MM.1S (cell line): ENCODE data around the gene PTGIR.

ENCODE experiments used
- CTCF ChIP-seq: fragments of 300-600 bp; sonication (generic); IDR thresholded peaks from 2 replicates; pipeline ENCODE4 v1.5.1; 2016; ENCODE audit warnings: antibody characterized with exemption, low read length, mixed read lengths
- EZH2 ChIP-seq: fragments of 300-600 bp; sonication (generic); optimal IDR thresholded peaks from 2 replicates; pipeline ENCODE3; 2017; ENCODE audit warnings: low read depth, mild to moderate bottlenecking, antibody characterized with exemption, low read length, mixed read lengths
- EZH2phosphoT487 ChIP-seq: fragments of 300-600 bp; sonication (generic); IDR thresholded peaks from 2 replicates; pipeline ENCODE4 v1.6.1; 2018; ENCODE audit warnings: antibody characterized with exemption, low read length

DNA sequence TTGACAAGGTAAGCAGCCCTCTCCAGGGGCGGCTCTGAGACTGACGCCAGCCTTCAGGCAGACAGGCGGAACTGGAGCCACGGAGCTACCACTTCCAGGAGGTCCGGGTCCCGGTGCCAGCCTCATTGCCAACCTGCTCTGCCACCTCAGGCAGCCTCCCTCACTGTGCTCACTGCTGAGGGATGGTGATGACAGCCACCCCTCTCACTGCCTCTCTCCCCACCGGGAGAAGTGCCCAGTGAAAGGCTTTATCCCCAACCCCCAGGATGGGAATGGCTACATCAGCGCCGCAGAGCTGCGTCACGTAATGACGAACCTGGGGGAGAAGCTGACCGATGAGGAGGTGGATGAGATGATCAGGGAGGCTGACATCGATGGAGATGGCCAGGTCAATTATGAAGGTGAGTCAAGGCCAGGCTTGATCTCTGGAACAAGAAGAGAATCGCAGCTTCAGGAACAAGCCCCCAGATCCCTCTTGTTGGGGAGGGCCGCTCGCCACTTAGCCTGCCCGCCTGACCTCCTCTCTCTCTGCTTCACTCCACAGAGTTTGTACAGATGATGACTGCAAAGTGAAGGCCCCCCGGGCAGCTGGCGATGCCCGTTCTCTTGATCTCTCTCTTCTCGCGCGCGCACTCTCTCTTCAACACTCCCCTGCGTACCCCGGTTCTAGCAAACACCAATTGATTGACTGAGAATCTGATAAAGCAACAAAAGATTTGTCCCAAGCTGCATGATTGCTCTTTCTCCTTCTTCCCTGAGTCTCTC, 16.1 kb downstream of the PTGIR start:
- TF ChIP-seq CTCF (no peak), EZH2 (no peak), EZH2phosphoT487 (no peak)
